HG02763 (cell line): ENCODE data around the gene NTM.

Experiments
- ATAC-seq: cut with Tn5 transposase; IDR thresholded peaks from one replicate; pipeline ENCODE4 v1.9.1; 2021; ENCODE audit warnings: mild to moderate bottlenecking, moderate library complexity; ENCODE audit not compliant: unreplicated experiment

NTM gene

DNA sequence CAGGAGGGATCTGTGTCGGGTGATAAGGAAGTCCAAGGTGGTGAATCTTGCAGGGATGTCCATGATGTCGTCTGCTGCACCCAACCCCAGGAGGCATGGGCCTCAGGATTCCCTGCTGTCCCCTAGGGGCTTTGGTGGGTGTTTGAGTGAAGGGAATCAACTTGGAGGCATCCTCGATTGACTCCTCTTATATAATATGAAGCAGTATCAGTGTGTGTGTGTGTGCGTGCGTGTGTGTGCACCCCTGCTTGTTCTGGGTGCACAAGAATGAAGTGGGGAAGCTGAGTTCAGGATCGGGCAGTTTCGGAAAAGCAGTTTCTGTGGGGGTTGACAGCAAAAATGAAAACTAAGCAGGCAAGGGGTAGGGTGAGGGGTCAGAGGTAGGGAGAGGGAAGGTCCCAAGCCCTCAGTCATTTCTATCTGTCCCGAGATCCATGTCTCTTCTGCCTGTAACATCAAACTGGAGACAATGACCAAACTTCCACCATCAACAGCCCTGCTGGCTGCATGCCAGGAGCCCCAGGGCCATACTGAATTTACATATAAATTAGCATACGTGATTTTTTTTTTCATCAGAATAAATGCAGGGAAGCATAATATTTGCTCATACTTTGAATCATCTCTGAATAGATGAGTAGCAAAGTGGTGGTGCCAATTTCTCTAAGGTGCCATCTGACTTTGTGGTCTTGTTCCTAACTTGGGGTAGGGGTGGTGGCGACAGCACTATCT lies 2.0 kb downstream of the NTM start:
- ATAC-seq: no peak

- ATAC-seq: no peak
These were observed 2.8 kb downstream of the NTM start for GRCh38 chr11:131373095-131373725.

GRCh38 chr11:131373756-131374155 lies 3.3 kb downstream of the NTM start:
- no peak for ATAC-seq

DNA sequence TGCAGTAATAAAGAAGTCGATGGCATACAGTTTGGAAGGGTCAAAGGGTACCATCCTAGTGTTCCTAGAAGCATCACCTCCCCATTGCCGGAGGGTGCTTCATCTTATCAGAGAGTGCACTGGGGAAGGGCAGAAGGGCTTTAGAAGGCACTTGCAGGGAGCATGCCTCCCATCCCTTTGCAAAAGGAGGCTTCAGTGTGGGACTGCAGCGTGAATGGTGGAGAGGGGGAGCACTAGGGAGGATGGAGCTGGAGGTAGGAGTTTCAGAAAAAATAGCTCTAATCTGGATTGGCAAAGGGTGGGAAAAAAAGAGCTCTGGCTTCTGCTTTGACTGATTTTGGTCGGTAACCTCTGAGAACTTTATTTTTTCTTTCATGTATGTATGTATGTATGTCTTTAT lies 5.0 kb downstream of the NTM start:
- ATAC-seq: no peak

DNA sequence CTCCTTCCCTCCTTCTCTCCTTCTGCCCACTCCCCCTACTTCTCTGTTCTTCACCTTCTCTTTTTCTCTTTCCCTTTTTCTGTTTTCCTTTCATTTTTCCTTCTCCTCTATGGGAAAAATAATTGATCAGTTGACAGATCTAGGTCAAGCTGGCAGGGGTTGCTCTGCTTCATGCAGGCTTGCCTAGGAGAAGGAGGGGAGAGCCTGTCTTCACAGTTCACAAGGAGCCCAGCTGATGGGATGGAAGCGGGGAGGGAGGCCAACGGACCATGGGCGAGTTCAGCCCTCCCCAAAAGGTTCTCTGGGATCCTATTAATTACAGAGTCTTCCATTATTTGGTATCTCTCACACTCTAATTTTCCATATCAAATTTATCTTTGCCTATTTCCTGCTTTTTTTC lies 5.5 kb downstream of the NTM start:
- ATAC-seq: no peak

- ATAC-seq: peak; percentile 79
These were observed 8.5 kb downstream of the NTM start for GRCh38 chr11:131378931-131379330.

- ATAC-seq: no peak
These were observed 15.5 kb downstream of the NTM start for GRCh38 chr11:131385763-131386390.

GRCh38 chr11:131386408-131386807 lies 16.0 kb downstream of the NTM start:
- no peak for ATAC-seq

- ATAC-seq: no peak
These were observed 17.6 kb downstream of the NTM start for GRCh38 chr11:131388030-131388429.

DNA sequence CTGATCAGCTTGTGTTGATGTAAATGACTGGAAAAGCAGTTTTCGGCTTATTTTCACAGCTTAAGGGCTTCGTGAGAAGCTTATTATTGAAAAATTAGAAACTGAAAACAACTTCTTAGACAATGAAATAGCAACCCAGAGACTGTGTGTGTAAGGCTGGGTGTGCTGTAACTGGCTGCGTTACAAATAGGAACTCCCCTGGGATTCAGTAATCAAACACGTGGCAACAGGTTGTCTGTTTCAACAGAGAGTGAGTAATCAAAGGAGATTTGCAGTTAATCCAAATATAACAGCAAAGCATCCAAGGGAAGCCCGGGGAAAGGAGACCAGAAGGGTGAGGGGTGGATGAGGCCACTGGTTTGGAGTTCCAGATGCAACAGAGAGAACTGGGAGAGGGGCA lies 19.2 kb downstream of the NTM start:
- ATAC-seq: no peak

- ATAC-seq: no peak
These were observed 20.8 kb downstream of the NTM start for GRCh38 chr11:131391176-131391575.

DNA sequence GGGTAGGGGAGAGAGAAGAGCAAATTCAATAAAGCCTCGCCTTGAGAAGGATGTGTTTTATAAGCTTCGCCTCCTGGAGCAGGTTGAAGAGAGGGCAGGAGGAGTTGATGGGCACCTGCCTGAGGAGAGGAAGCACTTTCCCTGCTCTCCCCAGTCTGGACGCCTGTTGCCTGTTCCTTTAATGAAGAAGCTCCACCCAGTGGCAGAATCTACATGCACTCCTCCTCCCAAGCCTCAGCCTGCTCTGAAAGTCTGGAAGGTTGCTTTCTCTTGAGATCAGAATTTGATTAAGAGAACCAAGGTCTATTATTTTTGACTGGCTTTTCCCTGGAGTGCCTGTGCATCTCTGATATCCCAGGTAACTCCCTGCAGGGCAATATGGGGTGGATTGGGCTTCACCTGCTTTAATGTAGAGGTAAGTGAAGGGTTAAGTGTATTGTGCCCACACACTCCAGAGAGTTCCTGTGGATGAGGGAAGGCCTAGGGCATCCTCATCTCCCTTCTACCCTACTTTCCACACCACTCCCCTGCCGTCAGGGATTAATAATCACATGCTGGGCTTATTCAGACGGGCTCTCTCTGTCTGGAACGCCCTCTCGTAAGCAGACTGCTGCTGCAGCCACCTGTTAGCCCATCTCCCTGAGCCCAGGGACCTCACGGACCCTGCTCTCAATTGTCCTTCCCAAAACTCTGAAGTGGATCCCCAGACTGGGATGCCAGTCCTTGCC lies 22.3 kb downstream of the NTM start:
- ATAC-seq: no peak

DNA sequence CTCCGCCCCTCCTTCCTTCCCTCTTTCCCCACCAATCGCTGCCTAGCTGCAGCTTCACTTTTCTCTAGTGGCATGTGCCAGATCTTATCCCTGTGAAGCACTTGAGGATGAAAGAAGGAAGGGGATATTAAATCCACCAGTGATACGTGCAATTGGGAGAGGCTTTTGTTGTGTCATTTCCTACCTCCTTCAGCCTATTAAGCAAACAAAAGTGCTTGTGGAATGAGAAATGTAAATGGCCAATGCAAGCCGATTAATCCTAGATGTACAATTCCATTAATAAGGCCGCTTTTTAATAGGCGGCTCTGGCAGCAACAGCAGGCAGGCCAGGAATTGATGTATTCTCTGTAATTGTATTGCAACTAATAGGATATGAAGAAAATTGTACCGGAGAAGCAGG lies 23.3 kb downstream of the NTM start:
- no peak for ATAC-seq

GRCh38 chr11:131397675-131398074 lies 27.3 kb downstream of the NTM start:
- no peak for ATAC-seq

DNA sequence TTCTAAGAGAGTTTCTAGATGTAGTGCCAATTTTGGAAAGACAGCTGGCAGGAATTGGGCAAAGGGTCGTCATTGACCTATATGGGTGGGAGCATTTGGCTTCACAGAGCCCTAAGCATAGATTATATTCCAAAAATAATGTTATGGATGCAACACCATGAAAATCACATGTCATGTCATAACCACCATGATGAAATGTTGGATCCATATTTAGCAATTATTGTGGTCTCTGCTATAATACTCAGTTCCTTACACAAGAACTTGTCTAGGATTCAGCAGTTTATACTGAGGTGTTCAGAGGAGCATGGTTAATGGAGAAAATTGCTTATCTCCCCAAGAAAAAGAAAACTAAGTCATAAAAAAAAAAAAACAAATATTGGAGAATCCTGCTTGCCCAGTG lies 31.6 kb downstream of the NTM start:
- ATAC-seq: no peak

DNA sequence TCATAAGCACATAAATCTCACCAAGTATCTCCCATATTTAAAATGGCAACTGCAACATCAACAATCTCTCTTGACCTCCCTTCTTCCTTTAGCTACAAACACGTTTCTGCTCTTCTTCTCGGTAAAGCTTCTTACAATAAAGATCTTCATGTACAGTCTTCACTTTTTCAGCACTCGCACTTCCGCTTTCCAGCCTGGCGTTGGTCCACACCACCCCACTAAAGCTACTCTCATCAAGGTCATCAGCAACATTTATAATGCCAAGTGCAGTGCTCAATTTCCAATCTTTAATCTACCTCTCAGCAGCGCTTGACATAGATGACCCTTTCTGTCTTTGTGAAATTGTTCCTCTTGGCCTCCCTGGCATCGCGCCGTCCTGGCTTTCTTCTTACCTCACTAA lies 33.6 kb downstream of the NTM start:
- no peak for ATAC-seq

GRCh38 chr11:131408025-131408640 lies 37.7 kb downstream of the NTM start:
- no peak for ATAC-seq

DNA sequence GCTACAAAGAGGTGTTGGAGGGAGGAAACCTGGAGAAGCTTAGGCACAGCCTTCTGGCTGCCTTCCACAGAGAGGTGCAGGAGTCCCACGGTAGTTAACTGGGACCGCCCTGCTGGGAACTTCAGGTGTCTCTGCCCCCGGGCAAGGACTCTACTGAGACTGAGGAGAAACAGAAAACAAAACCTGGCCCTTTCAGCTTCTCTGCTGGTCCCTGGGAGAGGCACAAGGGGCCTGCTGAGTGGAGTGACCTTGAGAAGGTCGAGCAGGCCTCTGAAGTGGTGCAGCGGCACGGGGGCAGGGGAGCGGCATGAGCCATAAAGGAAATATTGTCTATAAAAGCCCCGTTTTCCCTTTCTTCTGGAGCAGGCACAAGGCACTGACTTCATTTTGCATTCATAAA lies 38.9 kb downstream of the NTM start:
- ATAC-seq: no peak

DNA sequence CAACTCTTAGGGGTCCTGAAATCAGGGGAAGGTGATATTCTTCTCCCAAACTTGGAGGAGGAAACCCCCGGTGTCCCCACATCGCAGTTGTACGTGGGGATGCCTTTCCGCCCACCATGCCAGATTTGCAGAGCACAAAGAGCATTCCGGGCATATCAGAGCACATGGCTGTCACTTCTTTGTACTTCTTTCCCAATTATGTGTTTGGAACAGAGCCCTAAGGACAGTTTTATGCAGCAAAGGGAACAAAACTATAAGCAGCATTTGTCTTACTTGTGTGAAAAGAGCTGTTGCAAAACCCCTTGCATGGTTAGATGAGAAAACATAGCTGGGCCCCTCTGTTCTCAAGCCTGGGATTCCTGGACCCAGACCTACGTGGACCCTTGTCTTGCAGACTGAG lies 41.2 kb downstream of the NTM start:
- no peak for ATAC-seq

GRCh38 chr11:131412061-131412460 lies 41.6 kb downstream of the NTM start:
- no peak for ATAC-seq

DNA sequence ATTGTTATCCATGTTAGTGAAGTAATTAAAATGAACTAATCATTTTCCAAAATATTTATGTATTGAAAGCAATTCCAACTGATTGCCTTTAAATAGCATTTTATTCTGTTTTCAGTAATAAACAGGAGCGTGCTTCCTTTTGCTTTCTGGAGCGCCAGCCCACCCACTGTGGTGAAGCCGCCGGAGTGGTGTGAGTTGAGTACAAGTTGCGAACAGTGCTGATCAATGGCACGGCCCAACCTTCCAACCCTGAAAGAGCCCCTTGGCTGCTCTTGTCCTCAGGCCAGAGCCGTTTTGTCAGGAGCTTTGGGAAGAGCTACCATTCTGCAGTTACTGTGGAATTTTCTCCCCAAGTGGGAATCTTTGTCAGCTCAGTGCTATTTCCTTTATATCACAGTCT lies 42.8 kb downstream of the NTM start:
- no peak for ATAC-seq
